NCI-H82 (cell line): ENCODE results near the gene CBFB.
"Not testable (repeated sequence)": the region's sequence is repeated elsewhere in the genome, so short reads cannot be mapped to it uniquely, and the experiment has no call there.

Source experiments
- DNase-seq: peaks from one replicate; lab custom pipeline; 2025; lab: John Stamatoyannopoulos, UW

Gene CBFB

GRCh38 chr16:67098599-67098998 is 69.7 kb downstream of the CBFB start:
- no peak for DNase-seq

- DNase-seq: peak; percentile 22
Measured at GRCh38 chr16:67100569-67101310, 71.8 kb downstream of the CBFB start.

DNA sequence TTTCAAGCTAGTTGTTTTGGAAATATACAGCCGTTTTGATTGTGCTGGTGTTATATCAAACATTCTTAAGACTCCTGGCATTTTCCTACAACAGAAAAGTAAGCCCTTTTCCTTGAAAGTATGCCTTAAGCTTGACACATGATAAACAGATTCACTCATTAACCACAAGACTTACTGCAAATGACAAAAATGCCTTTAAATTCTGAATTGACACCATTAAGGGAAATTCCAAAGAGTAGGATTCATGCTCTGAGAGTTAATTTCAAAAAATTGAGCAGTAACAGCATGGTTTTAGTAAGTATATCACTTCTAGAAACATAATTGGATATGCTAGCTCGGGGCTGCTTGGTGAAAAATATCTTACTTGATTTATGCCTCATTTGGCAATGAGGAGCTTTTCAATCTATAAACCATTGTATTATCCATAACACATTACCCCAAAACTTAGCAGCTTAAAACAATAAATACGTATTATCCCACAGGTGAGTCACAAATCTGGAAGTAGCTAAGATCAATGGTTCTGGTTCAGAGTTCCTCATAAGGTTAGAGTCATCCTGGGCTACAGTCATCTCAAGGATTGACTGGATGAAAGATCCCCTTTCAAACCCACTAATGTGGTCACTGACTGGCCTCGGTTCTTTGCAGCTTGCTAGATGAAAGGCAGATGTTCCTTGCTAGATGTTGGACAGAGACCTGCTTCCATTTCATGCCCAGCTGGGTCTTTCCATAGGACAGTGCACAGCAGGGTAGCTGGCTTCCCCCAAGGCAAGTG is 72.5 kb downstream of the CBFB start:
- DNase-seq: no peak

GRCh38 chr16:67104061-67104460 is 75.1 kb downstream of the CBFB start:
- DNase-seq: peak; percentile 53

DNA sequence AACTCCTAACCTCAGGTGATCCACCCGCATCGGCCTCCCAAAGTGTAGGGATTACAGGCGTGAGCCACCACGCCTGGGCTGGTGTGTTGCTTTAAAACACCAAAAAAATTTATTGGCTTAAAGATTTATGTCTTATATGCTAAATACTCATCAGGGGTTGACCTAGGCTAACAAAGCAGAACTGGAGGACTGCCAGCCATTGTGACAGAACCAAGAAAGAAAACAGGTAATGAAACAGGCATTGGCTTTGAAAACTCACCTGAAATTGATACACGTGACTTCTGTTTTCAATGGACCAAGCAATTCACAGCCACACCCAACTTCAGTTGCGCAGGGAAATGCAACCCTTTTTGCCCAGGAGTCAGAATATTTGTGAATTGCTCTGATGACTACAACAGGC is 75.9 kb downstream of the CBFB start:
- DNase-seq: no peak

DNA sequence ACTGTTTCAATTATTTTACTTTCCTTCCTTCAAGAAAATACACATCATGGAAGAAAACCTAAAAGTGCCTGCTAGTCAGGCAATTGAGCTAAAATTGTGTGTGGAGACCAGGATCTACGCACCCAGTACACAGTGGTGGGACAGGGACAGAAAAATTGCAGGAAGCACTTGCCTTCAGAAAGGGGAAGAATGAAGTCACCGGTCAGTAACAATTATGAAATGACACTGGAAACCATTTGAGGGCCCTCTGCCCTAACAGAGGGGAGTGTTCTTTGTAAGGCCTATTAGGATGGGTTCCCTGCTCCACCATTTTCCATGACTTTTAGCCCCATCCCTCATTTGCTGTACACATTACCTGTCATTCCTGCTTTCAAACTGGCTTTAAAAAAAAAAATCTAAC is 76.3 kb downstream of the CBFB start:
- no peak for DNase-seq

DNA sequence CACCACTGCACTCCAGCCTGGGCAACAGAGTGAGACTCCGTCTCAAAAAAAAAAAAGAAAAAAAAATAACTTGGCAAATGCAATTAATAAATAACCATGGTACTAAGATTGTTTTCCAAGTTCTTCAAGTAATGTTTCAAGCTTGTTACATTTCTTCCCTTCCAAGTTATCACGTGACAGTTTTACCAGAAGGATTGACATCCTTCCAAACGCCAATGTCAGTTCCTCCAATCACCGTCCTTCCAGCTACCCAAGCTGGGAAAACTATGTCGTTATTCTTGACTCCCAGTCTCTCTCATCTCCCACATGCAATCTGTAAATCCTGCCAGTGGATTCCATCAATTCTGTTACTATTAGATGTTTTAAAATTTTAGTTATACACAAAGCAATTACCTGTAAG is 76.9 kb downstream of the CBFB start:
- no peak for DNase-seq

- DNase-seq: no peak
Measured at GRCh38 chr16:67108489-67108888, 79.5 kb downstream of the CBFB start.

DNA sequence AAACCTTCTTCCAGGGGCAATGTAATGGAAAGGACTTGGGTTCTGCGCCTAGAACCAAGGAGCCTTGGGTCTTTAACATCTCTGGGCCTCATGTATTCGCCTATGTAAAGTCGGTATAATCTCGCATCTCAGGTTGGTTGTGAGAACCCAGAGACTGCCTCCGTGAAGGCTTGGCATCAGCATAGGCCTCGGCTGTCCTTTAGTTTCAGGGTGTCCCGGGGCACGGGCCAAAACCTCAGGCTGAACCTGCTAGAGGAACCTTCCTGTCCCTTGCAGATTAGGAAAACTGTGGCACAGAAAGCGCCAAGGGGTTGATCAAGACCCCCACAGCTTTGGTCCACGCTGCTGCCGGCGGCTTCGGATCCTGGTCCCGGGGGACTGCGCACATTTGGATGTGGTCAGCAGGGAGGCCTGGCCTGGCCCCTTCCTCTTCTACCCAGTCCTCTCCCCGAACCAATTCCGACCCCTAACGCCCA is 80.0 kb downstream of the CBFB start:
- DNase-seq: no peak

DNA sequence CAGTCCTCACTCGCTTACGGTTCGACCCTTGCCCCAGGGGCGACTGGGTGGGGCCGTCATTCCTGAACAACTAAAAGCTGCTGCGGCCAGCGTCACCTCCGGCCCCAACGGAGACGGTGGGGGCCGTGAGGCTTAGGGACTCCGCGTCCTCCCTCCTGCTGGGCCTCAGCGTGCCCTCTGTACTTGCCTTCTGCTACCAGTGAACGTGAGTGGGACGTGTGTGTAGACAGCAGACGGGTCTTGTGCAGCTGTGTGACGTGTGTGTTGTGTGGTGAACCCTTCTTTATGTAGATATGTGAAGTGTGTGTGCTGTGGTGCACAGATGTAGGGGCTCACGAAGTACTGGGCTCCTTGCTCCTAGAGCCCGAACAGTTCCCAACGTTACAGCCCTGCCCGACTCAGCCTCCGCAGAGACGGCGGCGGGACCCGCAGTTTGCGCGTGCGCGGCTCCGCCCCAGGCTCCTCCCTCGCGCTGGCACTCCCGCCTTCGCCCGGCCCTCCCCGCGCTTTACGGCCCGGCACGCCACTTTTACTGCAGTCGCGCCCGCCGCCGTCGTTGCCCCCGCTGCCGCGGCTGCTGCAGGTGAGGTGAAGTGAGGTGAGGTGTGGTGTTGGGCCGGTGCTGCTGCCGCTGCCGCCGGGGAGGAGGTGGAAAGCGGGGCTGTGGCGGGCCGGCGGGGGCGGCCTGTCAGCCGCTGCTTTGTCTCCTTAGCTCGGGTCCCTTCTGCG is 80.6 kb downstream of the CBFB start, which contains the start of gene PHAF1:
TSS of gene PHAF1 (plus strand) at position 535 of the 729 bp plus-strand sequence. CDS start 235 bp downstream, outside the sequence.
- DNase-seq: peak; percentile 90

DNA sequence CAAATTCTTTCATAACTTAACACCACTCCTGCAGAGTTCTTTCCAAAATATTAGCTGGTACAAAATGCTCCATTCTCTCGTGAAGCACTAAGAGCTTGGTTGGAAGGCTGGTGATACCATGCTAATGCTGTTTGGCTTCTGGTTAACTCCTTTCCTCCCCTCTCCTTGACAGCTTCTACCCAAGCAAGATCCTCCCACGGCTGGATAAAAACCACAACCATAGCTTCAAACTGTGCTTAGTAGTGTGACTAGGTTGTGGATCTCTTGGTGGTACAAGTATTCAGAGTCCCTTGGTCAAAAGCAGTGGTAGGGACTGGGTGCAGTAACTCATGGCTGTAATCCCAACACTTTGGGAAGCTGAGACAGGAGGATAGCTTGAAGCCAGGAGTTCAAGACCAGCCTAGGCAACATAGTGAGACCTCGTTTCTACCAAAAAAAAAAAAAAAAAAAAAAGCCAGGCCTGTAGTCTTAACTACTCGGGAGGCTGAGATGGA is 83.0 kb downstream of the CBFB start:
- no peak for DNase-seq

DNA sequence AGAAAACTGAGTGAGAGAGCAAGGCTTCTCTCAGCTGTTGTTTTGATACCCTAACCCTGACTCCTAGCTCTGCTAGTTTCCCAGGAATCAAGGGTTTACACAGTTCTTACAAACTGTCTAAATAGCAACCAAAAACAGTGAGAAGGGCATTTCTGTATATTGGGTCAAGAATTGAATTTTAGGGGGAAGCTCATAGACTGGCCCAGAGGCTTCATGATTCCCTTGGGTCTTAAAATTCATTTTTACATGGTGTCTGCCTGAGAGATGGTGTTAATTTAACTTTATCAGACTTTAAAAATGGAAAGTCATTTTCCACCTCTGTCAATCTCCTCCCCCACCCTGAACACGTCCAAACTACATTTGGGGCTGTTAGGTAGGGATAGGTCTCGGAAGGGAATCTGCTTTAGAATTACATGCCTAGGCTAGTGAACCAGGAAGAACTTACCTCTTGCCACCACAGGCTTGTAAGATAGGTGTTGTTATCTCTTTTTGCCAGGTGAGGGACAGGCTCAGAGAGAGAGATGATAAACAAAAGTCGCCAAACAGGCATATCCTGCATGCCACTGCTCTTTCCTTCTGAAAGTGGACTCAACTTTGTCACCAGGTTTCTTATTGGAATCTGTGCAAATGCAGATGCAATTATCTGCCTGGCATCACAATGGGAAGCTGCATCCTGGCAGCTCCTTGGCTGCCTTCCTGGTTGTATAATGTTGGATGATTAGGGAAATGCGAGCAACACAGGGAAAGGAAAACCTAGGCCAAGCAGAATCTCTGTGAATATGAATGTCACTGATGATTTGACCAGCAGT is 83.8 kb downstream of the CBFB start:
- no peak for DNase-seq

GRCh38 chr16:67114793-67115192 is 85.8 kb downstream of the CBFB start:
- DNase-seq: no peak

DNA sequence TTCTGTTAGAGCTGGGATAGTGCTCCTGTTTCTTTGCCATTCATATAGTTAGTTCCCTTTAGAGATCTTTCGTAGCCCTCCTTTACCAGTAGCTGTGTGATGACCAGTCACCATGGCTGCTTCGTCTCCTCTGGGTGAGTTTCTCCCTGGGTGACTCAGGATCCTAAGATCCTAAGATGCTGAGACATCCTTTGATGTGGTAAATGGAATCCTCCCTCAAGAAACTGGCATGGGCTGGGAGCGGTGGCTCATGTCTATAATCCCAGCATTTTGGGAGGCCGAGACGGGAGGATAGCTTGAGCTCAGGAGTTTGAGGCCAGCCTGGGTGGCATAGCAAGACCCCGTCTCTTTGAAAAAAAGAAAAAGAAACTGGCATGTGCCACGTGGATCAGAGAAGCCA is 86.7 kb downstream of the CBFB start:
- DNase-seq: no peak

DNA sequence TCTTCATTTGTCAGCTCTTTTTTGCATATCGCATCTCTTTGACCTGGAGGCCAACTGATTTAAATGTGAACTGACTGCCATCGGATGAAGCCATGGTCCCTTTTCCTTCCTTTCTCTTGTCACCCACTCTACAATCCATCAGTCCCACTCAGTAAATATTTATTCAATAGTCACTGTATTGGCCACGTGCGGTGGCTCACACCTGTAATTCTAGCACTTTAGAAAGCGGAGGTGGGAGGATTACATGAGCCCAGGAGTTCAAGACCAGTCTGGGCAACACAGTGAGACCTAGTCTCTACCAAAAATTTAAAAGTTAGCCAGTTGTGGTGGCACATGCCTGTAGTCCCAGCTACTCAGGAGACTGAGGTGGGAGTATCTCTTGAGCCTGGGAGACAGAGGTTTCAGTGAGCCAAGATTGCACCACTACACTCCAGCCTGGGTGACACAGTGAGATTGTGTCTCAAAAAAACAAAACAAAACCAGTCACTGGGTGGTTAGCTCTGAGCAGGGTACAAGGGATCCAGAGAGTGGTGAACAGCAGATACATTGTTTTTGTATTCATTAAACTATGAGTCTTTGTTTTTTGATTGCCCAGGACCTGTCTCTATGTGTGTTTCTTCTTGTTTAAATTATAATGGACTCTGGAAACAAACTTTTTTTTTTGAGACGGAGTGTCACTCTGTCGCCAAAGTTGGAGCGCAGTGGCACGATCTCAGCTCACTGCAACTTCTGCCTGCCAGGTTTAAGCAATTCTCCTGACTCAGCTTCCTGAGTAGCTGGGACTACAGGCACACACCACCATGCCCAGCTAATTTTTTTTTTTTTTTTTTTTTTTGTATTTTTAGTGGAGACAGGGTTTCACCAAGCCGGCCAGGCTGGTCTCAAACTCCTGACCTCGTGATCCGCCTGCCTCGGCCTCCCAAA is 87.7 kb downstream of the CBFB start:
- DNase-seq: no peak

DNA sequence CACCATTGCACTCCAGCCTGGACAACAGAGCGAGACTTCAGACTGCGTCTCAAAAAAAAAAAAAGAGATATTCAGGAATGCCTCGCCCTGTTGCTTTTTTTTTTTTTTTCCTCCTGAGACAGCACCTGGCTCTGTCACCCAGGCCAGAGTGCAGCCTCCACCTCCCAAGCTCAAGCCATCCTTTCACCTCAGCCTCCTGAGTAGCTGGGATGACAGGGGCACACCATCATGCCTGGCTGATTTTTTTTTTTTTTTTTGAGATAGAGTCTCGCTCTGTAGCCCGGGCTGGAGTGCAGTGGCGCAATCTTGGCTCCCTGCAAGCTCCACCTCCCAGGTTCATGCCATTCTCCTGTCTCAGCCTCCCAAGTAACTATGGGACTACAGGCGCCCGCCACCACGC is 88.8 kb downstream of the CBFB start:
- DNase-seq: no peak

DNA sequence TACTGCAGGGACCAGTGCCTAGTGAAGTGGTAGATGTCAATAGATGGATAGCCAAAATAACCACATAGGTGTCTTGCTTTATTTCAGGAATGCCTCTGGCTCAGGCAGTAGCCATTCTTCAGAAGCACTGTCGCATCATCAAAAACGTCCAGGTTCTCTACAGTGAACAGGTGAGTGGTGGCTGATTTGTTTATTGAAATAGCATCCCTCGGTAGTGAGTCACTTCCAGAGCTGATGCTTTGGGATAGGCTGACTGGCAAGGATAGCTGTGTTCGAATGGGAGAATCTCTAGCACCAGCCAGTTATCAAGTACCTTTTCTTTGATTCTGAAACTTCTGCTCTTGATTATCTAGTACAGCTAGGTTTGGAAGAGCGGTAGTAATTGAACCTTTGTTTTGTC is 91.1 kb downstream of the CBFB start:
- no peak for DNase-seq

DNA sequence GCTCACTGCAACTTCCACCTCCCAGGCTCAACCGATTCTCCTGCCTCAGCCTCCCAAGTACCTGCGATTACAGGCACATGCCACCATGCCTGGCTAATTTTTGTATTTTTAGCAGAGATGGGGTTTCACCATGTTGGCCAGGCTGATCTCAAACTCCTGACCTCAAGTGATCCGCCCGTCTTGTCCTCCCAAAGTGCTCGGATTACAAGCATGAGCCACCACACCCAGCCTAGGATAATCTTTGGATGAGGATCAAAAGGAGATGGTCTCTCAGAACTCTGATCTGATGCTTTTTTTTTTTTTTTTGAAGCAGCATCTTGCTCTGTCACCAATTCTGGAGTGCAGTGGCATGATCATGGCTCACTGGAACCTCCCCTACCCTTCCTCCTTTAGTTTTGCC is 93.8 kb downstream of the CBFB start:
- not testable (repeated sequence) for DNase-seq

- DNase-seq: no peak
Measured at GRCh38 chr16:67128417-67128816, 99.5 kb downstream of the CBFB start.

GRCh38 chr16:67128887-67129286 is 99.9 kb downstream of the CBFB start:
- DNase-seq: no peak
